GM18502 (cell line): ENCODE results near the gene CREB3L2.
"Not testable (repeated sequence)": the region's sequence is repeated elsewhere in the genome, so short reads cannot be mapped to it uniquely, and the experiment has no call there.

ENCODE experiments used
- ATAC-seq: cut with Tn5 transposase; IDR thresholded peaks from one replicate; pipeline ENCODE4 v1.9.1; 2021; ENCODE audit warnings: mild to moderate bottlenecking; ENCODE audit not compliant: unreplicated experiment, poor library complexity

Gene CREB3L2

DNA sequence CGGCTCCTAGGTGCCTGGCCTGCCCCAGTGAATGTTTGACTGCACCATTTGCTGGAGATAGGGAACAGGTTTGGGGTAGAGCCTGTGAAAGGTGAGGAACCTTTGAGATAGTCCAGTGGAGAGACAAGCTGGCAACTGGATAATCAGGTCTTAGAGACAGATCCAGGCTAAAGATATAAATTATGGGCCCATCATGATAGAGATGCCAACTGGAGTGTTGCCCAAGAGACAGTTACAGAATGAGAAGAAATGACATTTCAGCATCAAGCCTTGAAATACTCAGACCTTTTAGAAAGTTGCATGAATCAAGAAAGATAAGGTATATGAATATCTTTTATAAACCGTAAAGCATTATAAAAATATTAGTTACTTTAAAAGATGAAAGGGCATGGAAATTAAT, 27.1 kb downstream of the CREB3L2 start:
- ATAC-seq, result no peak

DNA sequence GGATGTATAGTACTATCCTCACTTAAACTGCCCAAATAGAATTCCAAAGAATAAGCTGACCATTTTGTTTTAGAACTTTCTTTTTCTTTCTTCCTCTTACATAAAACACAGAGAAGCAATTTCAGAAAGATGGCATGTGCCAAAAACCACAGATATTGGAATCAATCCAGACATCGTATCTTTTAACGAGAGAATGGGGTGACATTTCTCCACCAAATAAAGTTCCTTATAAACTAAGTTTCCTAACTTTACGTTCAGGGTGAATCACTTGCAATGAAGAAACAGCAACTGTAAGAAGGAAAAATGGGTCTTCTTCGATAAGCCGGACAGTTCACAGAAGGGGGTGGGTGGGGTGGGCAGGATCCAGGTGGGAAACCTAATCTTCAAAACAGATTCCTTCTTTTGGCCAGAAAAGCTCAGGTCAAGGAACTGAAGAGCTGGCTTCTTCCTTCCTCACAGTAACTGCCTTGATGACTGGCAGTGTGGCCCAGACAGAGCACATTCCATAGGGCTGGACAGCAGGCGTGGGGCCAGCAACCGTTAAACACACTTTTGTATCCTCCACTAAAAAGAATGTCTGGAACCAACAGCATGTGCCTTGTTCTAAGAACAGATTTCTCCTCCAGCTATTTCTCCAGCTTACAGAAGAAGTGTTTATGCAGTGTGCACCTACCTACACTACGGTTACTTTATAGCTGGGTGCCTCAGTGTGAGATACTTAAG, 31.5 kb downstream of the CREB3L2 start:
- no peak for ATAC-seq

DNA sequence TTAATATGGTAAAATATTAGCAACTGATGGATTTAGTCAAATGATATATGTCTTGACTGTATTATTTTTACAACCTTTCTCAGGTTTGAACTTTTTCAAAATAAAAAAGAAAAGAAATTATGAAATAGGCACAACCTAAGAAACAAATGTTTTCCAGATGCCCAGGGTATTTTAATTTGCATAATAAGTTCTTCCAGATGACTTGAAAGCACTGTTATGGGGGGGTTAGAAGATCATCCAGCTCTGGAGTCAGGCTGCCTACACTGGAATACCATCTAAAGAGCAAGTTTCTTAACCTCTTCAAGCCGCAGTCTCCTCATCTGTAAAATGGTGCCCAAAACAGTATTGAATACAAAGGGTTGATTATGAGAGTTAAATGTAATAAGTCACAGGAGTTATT, 32.1 kb downstream of the CREB3L2 start:
- no peak for ATAC-seq

DNA sequence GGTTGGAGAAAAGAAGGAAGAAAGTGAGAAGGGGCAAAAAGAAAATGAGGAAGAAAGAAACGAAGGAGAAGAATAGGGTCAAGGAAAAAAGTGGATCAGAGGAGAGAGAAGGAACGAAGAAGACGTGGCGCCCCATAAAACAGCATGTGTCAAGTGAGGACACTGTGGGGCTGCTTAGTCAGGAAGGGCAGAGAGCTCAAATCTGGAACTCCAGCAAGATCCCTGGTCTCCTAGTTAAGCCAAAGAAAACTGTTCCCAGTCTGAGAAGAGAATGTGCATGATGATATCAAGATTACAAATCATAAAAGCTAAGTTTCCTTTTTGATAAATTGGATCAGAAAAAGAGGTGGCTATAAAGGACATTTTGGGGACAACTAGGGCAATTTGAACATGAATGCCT, 33.0 kb downstream of the CREB3L2 start:
- ATAC-seq, result no peak

DNA sequence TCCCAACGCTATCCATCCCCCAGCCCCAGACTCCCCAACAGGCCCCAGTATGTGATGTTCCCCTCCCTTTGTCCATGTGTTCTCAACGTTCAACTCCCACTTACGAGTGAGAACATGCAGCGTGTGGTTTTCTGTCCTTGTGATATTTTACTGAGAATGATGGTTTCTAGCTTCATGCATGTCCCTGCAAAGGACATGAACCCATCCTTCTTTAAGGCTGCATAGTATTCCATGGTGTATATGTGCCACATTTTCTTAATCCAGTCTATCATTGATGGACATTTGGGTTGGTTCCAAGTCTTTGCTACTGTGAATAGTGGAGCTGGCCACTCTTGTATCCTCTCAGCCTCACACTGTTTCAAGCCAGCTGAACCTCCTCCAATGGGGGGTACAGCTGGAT, 33.5 kb downstream of the CREB3L2 start:
- ATAC-seq, result not testable (repeated sequence)

DNA sequence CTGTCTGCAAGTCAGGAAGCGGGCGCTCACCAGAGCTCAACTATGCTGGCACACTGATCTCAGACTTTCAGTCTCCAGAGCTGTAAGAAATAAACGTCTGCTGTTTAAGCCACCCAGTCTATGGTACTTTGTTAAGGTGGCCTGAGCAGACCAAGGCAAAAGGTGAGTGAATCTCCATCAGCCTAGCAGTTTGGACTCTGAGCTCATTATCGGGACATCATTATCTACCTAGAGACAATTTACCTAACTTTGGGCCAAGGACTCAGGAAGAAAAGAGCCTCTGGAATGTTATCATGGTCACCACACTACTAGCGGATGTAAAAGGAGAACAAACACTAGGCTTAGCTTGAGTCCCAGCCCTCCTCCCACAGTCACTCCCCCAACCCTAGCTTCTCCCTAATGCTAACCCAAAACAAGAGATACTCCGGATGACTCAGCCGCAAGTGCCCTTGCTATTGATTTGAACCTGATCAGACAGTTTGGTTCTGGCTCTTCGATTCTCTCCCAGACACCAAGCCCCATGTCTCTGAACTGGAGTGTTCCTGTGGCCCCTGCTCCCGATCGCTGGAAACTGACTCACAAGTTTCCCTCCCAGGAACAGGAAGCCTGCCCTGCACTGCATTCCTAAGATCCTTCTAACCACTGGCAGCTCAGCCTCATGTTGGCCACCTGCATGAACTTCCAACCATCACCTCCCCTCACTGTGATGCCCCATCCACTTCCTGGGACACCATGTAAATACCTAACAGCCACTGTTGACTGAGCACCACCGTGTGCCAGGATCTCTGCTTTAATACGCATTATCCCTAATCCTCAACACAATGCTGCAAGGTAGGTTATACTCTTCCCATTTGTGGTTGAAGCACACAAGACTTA, 34.5 kb downstream of the CREB3L2 start:
- ATAC-seq, result no peak

DNA sequence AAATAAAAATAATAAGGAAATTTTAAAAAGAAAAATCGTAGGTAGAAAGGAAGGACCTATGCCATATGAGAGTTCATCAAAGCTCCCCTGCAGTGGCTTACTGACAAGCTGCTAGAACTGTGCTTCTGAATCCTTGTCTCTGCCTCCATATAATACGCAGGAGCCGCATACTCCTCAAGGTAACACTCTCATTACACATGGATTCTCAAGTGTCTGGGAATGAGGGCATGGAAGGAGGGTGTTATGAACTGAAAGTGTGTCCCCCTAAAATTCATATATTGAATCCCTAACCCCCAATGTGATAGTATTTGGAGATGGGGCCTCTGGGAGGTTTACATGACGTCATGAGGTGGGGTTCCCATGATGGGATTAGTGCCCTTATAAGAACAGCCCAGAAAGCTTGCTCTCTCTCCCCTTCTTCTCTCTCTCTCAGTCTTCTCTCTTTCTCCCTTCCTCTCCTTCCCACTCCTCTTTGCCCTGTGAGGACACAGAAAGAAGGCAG, 35.2 kb downstream of the CREB3L2 start:
- ATAC-seq, result no peak

DNA sequence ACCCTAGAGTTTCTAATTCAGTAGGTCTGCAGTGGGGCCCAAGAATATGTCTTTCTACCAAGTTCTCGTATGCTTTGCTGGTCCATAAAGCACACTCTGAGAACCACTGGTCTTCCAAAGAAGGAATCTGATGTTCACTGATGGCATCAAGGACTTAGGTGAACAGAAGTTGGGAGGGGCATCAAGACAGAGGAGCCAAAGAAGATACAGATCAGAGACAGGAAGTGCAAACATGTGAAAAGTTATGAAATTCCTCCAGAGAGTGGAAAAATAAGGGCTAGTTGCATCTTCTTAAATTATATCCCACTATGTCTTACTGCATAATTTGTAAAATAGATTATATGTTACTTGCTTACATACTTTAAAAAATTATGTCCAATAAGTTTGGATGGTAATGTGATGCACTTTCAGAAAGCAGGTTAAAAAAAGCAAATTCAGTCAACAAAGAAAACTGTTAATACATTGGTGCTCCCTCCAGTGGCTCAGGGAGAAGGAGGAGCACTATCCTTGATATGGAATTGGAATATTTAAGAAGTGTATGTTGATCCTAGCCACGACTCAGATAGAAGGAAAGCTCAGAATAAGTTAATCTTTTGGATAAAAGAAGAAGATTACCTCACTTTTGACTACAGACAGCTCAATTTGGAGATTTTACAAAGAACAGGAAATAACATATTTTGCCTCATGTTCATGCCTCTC, 35.8 kb downstream of the CREB3L2 start:
- no peak for ATAC-seq

DNA sequence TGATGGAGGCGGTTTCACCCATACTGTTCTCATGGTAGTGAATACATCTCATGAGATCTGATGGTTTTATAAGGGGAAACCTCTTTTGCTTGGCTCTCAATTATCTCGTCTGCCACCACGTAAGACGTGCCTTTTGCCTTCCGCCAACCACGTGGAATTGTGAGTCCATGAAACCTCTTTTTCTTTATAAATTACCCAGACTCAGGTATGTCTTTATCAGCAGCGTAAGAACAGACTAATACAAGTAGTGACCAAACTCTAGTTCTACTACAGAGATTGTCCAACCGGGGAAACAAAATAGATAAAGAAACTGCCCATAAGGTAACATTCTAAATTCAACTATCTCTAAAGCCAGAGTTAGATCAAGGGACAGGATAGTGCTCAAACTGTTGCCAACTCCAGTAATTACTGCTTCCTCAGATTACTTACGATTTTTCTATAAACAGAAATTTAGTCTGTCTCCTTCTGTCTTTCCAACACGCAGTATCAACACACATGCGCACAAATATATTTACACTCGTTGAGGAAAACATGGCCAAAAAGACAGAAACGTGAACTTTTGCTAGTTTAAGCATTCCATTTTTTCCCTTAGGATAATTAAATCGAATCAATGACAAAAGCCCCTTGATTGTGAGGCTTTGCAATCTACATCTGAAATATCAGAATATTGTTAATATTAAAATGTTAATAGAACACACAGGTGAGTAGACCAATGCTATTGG, 36.9 kb downstream of the CREB3L2 start:
- ATAC-seq, result no peak

DNA sequence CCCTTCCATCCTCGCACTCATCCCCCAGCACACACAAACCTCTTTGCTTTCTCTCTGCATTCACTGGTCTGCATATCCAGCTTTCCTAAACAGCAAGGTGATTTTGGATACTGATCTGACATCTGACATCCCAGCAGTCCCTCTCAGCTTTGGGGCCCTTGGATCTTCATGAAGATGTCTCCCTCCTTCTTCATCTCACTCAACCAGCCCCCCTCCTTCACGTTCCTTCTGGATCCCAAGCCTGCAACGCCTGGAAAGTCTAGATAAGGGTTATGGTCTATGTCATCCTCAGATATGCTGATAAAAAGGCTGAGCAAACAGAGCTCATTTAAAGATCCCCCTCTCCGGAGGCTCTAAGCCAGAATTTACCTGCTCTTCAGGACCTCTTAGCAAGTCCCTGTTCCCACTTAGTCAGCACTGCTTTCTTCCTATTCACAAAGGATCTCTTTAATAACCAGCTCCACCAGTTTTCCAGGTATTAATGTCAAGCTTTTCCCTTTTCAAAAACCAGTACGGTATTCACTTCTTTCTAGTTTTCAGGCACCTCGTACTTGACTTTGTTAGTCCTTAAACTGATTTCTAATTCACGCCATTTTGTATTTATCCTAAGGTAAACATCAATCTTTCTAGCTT, 38.9 kb downstream of the CREB3L2 start:
- ATAC-seq, result no peak

DNA sequence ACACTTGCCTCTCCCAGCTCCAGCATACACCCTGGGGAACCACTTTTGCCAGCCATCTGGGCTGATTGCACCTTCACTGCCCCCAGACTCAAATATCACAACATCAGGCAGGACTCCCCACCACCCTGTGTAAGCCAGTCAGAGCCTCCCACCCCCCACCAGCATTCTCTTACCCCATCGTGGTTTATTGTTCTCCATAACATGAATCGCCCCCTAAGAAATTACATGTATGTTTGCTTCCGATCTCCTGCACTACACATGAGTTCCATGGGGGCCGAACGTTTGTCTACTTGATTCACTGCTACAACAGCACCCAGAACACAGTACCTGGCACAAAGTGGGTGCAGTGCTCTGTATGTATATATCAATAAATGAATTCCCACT, 39.4 kb downstream of the CREB3L2 start:
- ATAC-seq, result no peak

DNA sequence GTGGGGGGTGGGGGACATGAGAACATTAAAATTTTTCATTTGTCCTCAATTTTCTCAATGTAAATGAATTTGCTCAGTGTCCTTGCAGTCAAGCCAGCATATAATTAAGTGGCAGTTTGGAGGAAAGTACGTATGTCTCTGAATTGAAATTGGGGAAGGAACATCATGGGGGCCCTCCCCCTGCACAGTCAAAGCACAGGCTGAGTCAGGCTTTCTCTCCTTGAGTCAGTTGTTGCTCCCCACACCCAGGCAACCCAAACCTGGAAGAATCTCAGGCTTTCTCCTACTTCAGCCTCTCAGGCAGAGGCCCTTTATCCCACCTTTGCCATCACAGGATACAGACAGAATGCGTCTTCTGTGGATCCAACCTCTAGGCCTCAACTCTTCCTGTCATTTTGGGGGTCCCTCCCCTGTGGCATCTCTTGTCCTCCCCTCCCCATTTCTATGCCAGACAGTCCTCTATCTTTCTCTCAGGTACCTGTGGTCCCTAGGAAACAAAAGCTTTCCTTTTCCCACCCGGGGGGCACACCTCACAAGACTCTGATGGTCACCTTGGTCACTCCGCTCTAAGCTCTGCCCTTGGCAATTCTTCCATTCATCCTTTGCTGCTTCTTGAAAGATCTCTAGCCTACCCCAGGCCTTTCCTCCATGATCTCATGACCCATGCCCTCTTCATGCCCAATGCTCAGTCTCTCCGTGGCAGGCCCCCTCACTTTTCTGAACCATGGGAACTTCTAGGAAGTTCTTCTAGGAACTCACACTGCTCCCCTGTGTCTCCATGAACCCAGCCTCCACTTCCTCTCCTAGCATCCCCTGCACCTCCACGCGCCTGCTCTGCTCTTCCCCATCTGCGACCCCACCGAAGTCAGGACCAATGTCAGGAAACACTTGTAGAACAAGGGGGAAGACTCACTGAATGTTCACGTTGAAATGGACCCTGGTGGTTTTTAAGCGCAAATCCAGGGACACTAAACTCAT, 40.4 kb downstream of the CREB3L2 start:
- peak; percentile 84 for ATAC-seq

DNA sequence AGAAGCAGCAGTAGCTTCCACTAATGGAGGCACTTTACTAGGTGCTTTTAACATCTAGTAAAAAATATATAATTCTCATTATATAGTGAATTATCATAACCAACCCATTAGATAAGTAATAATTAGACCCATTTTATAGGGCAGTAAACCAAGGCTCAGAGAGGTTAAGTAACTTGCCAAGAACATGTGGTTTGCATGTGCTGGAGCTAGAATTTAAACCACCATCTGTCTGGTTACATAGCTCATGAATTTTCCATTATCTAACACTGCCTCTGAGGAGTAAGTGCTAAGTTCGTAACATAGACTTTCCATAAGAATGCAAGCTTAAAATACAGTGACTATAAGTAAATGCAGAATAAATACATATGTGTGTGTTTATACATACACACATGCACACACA, 41.9 kb downstream of the CREB3L2 start:
- ATAC-seq, result no peak

DNA sequence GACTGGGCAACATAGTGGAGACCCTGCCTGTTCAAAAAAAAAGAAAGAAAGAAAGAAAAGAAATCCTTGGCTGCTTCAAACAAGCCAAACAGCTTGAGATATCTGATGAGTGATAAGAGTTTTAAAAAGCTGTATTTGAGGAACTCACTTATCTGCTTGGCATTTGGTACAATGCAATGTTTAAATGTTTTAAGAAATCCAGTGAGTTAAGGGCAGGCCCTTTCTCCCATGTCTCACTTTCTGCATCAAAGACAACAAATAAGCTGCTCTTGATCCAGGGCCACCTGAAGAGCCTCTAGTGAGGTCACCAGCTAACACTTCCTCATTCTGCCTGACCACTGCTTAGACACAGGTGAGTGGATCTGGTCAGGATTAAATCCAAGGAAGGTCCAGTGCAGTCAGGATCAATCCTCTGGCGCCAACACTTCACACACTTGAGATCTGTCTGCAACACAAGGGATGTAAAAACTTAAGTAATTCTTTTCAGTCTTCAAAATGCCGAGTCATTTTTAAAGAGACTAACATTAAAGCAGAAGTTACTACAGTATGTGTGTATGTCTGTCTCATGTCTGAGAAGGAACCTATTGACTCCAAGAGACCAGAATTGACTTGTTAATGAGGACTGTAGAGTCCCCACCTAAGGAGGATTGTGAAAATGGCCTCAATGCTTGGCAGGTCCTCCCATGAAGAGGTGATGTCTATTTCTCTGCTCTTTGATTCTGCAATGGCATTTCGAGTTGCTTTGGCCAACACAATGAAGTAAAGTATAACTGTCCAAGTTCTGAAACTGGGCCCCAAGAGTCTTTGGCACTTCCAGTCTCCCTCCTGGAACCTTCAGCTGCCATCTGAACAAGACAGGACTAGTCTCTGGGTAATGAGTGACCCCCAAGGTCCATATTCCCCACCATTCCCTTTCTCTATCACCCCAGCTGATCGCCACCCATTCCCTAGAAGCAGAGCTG, 43.1 kb downstream of the CREB3L2 start:
- ATAC-seq, result peak; percentile 44

DNA sequence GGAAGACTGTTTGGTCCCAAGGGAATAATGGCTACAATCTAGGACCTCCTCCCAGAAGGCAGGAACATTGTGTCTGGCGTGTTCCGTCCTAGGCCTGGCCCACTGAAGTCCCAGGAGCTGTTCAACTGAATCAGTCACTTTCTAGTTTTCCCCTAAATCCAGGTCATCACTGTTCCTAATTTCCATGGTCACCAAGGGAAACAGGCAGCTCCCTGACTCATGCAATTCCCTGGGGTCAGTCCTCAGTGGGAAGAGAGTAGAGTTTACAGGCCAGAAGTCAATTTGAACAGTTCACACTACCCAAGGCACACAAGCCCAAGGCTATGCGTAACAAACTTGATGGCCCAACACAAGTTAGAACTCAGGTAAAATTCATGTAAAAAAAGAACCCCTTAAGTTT, 44.0 kb downstream of the CREB3L2 start:
- ATAC-seq, result no peak

DNA sequence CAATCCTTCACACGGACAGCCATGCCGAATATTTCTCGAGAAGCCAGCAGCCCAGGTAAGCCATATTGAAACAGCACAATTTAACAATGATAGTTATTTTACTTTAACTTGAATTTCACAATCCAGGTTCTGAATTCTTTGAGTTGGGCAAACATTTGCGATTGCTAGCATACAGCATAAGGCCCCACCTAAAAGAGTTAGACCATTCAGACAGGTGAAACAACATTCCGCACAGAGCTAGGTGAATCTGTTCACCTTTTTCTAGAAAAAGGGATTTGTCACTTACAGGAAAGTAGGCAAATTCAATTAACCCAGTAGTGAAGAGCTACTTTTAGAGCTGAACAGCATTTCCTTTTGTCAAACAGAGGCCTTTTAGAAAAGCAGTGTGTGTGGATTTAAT, 45.3 kb downstream of the CREB3L2 start:
- no peak for ATAC-seq

DNA sequence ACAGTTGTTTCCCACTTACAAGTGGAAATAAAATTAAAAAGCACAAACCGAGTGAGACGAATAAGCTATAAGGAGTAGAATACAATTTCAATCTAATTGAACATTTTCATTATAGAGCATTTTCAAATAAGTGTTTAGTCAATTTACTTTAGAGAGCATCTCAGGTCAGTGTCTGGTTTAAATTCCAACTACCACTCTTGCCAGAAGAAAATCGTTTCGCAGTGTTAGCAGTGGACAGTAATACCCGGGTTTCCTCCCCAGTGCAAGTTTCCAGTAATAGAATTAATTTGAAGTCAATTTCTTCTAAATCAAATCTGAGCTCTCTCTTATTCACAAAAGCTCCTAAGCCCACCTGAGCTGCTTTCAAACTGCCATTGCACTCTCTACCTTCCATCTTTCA, 45.7 kb downstream of the CREB3L2 start:
- ATAC-seq, result no peak

DNA sequence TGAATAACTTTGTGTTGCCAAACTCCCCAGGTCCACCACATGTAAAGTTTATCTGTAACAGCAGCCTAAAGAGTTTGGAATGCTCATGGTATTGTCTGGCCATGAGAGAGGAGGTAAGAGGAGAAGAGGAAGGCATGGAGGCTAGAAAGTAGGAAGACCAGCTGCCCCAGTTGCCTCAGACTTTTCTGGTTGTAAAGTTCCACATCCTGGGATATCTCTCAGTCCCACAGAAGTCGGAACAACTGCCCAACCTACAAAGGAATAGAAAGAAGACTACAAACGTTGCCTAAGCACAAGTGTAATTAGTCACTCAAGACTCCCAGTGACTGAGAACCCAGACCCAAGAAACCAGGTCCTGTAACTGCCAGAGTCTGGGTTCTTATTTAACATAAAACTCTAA, 47.3 kb downstream of the CREB3L2 start:
- no peak for ATAC-seq
